Panc1 (cell line): ENCODE data around the gene POU6F1. TPM values are rescaled to one million over a fixed set of nuclear protein-coding genes. Genes with fewer than 3 reads are reported as not detected.

Experiments
- ATAC-seq: fragments of 200-7000 bp; cut with Tn5 transposase; 2 replicates; pipeline ENCODE4 v1.9.1; 2020; ENCODE audit warnings: mild to moderate bottlenecking, moderate library complexity
- BruUV-seq: library from RNA; stranded (reverse); fragments of 400-500 nt; replicated peaks from 2 replicates; lab custom pipeline; 2021; lab: Mats Ljungman, UMichigan
- CTCF ChIA-PET: fragments of 300-600 bp; sonication (Branson Sonifier 250); formaldehyde crosslinking; loops from one replicate; lab custom pipeline; 2022; ENCODE audit warnings: antibody characterized with exemption; lab: Charles Lee
- POLR2A ChIA-PET: fragments of 300-600 bp; sonication (Branson Sonifier 250); formaldehyde crosslinking; loops from one replicate; lab custom pipeline; 2022; ENCODE audit warnings: antibody characterized with exemption; lab: Charles Lee
- DNase-seq: peaks from one replicate; pipeline ENCODE4 v3.0.0-alpha.2; 2010; ENCODE audit warnings: low read depth, low spot score
- H3K27ac ChIP-seq: 2 replicates; pipeline ENCODE4 v1.5.1; 2011; ENCODE audit warnings: mild to moderate bottlenecking, low read length, inconsistent platforms
- H3K27me3 ChIP-seq: fragments of 200-500 bp; sonication (Bioruptor generic); 2 replicates; pipeline ENCODE4 v1.6.0; 2014; ENCODE audit warnings: low read length, inconsistent platforms; ENCODE audit not compliant: control insufficient read depth, insufficient read depth
- H3K36me3 ChIP-seq: fragments of 200-500 bp; sonication (Bioruptor generic); 2 replicates; pipeline ENCODE4 v1.5.1; 2014; ENCODE audit warnings: inconsistent platforms, mild to moderate bottlenecking, low read length, moderate library complexity; ENCODE audit not compliant: control insufficient read depth, insufficient read depth
- H3K4me1 ChIP-seq: 2 replicates; pipeline ENCODE4 v1.5.1; 2011; ENCODE audit warnings: inconsistent platforms, mild to moderate bottlenecking, low read length, moderate library complexity; ENCODE audit not compliant: control insufficient read depth, insufficient read depth
- H3K4me3 ChIP-seq, 2 experiments: 2 replicates each; pipeline ENCODE4 v1.5.1; 2011 to 2012; ENCODE audit warnings: low read depth in 2 of 2, low read length in 2 of 2, mild to moderate bottlenecking in 2 of 2, inconsistent platforms in 1 of 2, moderate library complexity in 1 of 2
- H3K9me3 ChIP-seq: fragments of 200-500 bp; sonication (Bioruptor generic); 2 replicates; pipeline ENCODE4 v1.5.1; 2014; ENCODE audit warnings: low read depth, mild to moderate bottlenecking, inconsistent platforms, low read length, moderate library complexity; ENCODE audit not compliant: control insufficient read depth, insufficient read depth
- POLR2AphosphoS5 ChIP-seq: IDR thresholded peaks from 2 replicates; pipeline ENCODE4 v1.6.1; 2012; ENCODE audit warnings: mild to moderate bottlenecking, low read depth, low read length, moderate library complexity
- SIN3A ChIP-seq: IDR thresholded peaks from 2 replicates; pipeline ENCODE4 v1.6.1; 2012; ENCODE audit warnings: low read depth, mild to moderate bottlenecking, low read length, moderate library complexity, borderline replicate concordance; ENCODE audit not compliant: insufficient read depth
- TCF7L2 ChIP-seq: IDR thresholded peaks from 2 replicates; pipeline ENCODE4 v1.6.1; 2011; ENCODE audit warnings: mild to moderate bottlenecking, low read depth, low read length, inconsistent platforms
- in situ Hi-C: cut with HindIII; loops from 2 replicates; pipeline ENCODE4 v1.10.0; 2016; ENCODE audit warnings: low sequenced_read_pairs, low pct_unique_long_range_greater_than_20kb
- intact Hi-C: fragments of 100-400 bp; cut with micrococcal nuclease; formaldehyde crosslinking; loops from one replicate; pipeline ENCODE4 v1.10.0; 2022; ENCODE audit not compliant: unreplicated experiment
- total RNA-seq: library from RNA; stranded (reverse); gene quantifications from one replicate; pipeline ENCODE4 v1.2.1, GENCODE V29; 2021; ENCODE audit not compliant: unreplicated experiment
- TF ChIP-seq, protein P1 (sequence below), 2 experiments: IDR thresholded peaks; 2 replicates each; pipeline ENCODE4 v1.6.1; 2011 to 2012; ENCODE audit warnings: low read depth in 2 of 2, control low read depth in 1 of 2, low read length in 1 of 2, mild to moderate bottlenecking in 1 of 2, moderate library complexity in 1 of 2; ENCODE audit not compliant: insufficient read depth in 1 of 2
- TF ChIP-seq, protein P2 (sequence below): fragments of 450-650 bp; IDR thresholded peaks from 2 replicates; pipeline ENCODE4 v1.5.1; 2017; ENCODE audit warnings: mild to moderate bottlenecking

Gene POU6F1
- total RNA-seq, 1 experiment from 2014 or later: 3.1 TPM

- ATAC-seq (no peak), DNase-seq (no peak)
- Histone ChIP-seq H3K4me3 (no peak overlapping the region), H3K36me3 (no peaks in the 10 kb centered on the region), H3K27ac (no peak overlapping the region), H3K4me1 (no peaks in the 10 kb centered on the region), H3K9me3 (no peaks in the 10 kb centered on the region), H3K27me3 (no peaks in the 10 kb centered on the region)
- no TSS peak for BruUV-seq
- in situ Hi-C loops: no loop called here
- POLR2A ChIA-PET: no interaction called here
- intact Hi-C loops: no loop called here
- CTCF ChIA-PET: no interaction called here
- TF ChIP-seq, protein P1, sequence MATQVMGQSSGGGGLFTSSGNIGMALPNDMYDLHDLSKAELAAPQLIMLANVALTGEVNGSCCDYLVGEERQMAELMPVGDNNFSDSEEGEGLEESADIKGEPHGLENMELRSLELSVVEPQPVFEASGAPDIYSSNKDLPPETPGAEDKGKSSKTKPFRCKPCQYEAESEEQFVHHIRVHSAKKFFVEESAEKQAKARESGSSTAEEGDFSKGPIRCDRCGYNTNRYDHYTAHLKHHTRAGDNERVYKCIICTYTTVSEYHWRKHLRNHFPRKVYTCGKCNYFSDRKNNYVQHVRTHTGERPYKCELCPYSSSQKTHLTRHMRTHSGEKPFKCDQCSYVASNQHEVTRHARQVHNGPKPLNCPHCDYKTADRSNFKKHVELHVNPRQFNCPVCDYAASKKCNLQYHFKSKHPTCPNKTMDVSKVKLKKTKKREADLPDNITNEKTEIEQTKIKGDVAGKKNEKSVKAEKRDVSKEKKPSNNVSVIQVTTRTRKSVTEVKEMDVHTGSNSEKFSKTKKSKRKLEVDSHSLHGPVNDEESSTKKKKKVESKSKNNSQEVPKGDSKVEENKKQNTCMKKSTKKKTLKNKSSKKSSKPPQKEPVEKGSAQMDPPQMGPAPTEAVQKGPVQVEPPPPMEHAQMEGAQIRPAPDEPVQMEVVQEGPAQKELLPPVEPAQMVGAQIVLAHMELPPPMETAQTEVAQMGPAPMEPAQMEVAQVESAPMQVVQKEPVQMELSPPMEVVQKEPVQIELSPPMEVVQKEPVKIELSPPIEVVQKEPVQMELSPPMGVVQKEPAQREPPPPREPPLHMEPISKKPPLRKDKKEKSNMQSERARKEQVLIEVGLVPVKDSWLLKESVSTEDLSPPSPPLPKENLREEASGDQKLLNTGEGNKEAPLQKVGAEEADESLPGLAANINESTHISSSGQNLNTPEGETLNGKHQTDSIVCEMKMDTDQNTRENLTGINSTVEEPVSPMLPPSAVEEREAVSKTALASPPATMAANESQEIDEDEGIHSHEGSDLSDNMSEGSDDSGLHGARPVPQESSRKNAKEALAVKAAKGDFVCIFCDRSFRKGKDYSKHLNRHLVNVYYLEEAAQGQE (IDR thresholded peaks at IDR 0.05; ENCODE audit: insufficient read depth in 1 of 2, low read depth in 2 of 2, low read length in 1 of 2): no peak
- TF ChIP-seq SIN3A (no peak), TCF7L2 (no peak), POLR2AphosphoS5 (no peak)
- TF ChIP-seq, protein P2, sequence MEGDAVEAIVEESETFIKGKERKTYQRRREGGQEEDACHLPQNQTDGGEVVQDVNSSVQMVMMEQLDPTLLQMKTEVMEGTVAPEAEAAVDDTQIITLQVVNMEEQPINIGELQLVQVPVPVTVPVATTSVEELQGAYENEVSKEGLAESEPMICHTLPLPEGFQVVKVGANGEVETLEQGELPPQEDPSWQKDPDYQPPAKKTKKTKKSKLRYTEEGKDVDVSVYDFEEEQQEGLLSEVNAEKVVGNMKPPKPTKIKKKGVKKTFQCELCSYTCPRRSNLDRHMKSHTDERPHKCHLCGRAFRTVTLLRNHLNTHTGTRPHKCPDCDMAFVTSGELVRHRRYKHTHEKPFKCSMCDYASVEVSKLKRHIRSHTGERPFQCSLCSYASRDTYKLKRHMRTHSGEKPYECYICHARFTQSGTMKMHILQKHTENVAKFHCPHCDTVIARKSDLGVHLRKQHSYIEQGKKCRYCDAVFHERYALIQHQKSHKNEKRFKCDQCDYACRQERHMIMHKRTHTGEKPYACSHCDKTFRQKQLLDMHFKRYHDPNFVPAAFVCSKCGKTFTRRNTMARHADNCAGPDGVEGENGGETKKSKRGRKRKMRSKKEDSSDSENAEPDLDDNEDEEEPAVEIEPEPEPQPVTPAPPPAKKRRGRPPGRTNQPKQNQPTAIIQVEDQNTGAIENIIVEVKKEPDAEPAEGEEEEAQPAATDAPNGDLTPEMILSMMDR: no peak
These were observed 61.6 kb downstream of the POU6F1 start for GRCh38 chr12:51156245-51156765.

DNA sequence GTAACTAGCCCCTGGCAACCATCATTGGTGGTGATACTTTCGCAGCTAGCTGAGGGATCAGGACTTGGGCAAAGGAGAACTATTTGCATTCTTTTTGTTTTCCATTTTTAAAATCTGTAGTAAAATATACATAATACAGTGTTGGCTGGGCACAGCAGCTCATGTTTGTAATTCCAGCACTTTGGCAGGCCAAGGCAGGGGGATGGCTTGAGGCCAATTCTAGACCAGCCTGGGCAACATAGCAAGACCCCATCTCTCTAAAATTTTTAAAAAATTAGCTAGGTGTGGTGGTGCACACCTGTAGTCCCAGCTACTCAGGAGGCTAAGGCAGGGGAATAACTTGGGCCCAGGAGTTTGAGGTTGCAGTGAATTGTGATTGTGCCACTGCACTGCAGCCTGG is 64.9 kb downstream of the POU6F1 start:
- Histone ChIP-seq H3K4me1 (no peaks in the 10 kb centered on the region), H3K27ac (no peak overlapping the region), H3K9me3 (no peaks in the 10 kb centered on the region), H3K27me3 (no peaks in the 10 kb centered on the region), H3K36me3 (no peaks in the 10 kb centered on the region), H3K4me3 (no peak overlapping the region)
- BruUV-seq: TSS peak; percentile 23
- ChIA-PET POLR2A (no interaction called here), CTCF (no interaction called here)
- in situ Hi-C loops (no loop called here), intact Hi-C loops (no loop called here)
- TF ChIP-seq, protein P2: no peak
- no peak for TF ChIP-seq SIN3A
- TF ChIP-seq POLR2AphosphoS5: no peak
- TF ChIP-seq TCF7L2: no peak
- TF ChIP-seq, protein P1 (IDR thresholded peaks at IDR 0.05; ENCODE audit: insufficient read depth in 1 of 2, low read depth in 2 of 2, low read length in 1 of 2): no peak
- ATAC-seq (no peak), DNase-seq (no peak)
